Astrocyte of the spinal cord (primary cell): ENCODE results near the gene CSTB.

Source experiments
- DNase-seq: peaks from one replicate; pipeline ENCODE4 v3.0.0; 2011; ENCODE audit warnings: low read depth, low spot score
- H3K4me3 ChIP-seq: 2 replicates; pipeline ENCODE4 v1.5.1; 2011; ENCODE audit warnings: low read depth, mild to moderate bottlenecking, low read length, moderate library complexity
- in situ Hi-C: cut with HindIII; loops from 2 replicates; pipeline ENCODE4 v1.10.0; 2017; ENCODE audit warnings: low sequenced_read_pairs
- TF ChIP-seq, protein P1 (sequence below): IDR thresholded peaks from 2 replicates; pipeline ENCODE4 v1.5.1; 2012; ENCODE audit warnings: low read depth, mild to moderate bottlenecking, low read length, inconsistent platforms

Gene CSTB

DNA sequence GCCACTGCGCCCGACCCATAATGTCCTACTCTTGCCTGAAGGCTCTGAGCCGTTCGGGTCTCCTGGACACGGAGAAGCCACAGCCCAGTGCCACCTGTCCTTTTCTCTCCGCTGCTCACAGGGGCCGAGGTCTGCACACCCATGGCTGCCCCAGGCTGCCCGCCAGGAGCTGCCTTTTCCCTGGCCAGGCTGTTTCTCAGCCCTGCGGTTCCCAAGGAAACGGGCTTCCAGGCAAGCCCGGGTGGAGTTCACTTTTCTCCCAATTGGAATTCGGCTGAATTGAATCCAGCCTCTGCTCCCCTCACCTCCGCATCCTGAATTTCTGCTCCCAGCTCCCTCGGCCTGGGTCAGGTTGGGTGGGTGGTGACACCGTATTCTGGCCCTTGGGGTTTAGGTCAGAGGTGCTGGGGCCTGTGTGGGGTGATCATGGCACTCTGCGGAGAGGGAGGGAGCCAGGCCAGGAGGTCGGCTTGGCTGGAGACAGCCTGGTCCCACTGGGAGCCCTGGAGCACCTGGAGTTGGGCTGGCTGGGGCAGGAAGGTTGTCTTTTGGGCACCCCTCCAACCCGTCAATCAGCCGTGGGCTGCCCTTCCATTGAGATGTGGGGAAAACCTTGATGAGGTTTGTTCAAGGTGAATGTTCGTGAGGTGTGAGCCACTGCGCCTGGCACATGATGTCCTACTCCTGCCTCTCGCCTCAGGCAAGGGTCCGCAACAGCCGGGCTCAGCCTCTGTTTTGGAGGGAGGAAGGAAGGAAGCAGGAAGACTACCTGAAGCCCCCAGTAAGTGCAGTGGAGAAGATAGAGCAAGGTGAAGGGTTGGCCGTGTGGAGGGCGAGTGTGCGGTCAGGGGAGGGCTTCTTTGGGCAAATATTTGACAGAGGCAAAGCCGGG is 38.4 kb upstream of the CSTB start:
- in situ Hi-C loops = no loop called here
- no peak for DNase-seq
- TF ChIP-seq, protein P1, sequence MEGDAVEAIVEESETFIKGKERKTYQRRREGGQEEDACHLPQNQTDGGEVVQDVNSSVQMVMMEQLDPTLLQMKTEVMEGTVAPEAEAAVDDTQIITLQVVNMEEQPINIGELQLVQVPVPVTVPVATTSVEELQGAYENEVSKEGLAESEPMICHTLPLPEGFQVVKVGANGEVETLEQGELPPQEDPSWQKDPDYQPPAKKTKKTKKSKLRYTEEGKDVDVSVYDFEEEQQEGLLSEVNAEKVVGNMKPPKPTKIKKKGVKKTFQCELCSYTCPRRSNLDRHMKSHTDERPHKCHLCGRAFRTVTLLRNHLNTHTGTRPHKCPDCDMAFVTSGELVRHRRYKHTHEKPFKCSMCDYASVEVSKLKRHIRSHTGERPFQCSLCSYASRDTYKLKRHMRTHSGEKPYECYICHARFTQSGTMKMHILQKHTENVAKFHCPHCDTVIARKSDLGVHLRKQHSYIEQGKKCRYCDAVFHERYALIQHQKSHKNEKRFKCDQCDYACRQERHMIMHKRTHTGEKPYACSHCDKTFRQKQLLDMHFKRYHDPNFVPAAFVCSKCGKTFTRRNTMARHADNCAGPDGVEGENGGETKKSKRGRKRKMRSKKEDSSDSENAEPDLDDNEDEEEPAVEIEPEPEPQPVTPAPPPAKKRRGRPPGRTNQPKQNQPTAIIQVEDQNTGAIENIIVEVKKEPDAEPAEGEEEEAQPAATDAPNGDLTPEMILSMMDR = no peak

DNA sequence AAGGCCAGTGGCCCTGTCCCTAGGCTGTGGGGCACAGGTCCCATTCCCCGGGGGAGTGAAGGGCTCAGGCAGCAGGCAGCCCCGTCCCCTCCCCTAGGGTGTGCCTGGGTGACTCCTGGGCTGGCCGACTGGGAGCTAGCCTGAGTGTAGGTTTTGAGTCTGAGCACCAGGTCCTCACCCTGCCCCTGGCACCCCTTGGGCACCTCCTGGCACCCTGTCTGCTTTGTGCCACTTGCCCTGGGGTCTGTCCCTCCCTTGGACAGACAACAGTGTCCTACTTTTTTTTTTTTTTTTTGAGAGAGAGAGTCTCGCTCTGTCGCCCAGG is 37.5 kb upstream of the CSTB start:
- in situ Hi-C loops = no loop called here

More for the DNA sequence above, 38.4 kb upstream of the CSTB start:
- no peak overlapping the region for H3K4me3 ChIP-seq

GRCh38 chr21:43812957-43813655 is 37.0 kb upstream of the CSTB start:
- TF ChIP-seq, protein P1 = no peak
- no peak for DNase-seq
- no peak overlapping the region for H3K4me3 ChIP-seq
- in situ Hi-C loops = no loop called here

More for the DNA sequence above, 37.5 kb upstream of the CSTB start:
- H3K4me3 ChIP-seq = no peak overlapping the region
- TF ChIP-seq, protein P1 = no peak
- DNase-seq = no peak

DNA sequence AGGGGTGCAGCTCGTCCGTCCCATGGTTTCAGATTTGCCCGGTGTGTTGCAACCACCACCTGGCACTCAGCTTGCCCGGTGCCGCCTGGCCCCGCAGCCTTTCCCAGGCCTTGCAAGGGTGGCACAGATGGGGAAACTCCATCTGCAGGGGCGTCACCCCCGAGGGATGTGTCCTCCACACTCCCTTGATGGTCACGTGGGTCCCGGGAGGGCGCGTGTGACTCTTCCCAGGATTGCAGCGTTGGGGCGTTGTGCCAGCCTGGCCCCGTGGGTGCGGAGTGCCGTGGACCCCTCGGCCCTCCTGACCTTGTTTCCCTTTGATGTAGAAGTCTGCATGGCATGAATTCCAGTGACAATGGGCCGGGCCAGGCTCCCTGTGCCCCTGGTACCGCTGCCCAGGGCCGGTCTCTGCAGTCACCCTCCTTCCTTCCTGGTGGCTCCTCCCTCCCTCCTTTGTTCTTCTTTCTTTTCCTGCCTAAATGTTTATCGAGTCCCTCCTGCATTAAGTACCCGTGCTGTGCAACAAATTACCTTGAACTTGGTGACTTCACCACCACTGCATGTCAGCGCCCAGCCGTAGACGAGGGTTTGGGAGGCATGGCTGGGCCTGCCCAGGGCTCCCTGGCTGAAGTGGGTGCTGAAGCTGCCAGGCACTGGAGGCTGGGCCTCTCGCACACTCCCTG is 36.2 kb upstream of the CSTB start:
- no peak overlapping the region for H3K4me3 ChIP-seq
- in situ Hi-C loops = no loop called here
- DNase-seq = no peak
- TF ChIP-seq, protein P1 = no peak

DNA sequence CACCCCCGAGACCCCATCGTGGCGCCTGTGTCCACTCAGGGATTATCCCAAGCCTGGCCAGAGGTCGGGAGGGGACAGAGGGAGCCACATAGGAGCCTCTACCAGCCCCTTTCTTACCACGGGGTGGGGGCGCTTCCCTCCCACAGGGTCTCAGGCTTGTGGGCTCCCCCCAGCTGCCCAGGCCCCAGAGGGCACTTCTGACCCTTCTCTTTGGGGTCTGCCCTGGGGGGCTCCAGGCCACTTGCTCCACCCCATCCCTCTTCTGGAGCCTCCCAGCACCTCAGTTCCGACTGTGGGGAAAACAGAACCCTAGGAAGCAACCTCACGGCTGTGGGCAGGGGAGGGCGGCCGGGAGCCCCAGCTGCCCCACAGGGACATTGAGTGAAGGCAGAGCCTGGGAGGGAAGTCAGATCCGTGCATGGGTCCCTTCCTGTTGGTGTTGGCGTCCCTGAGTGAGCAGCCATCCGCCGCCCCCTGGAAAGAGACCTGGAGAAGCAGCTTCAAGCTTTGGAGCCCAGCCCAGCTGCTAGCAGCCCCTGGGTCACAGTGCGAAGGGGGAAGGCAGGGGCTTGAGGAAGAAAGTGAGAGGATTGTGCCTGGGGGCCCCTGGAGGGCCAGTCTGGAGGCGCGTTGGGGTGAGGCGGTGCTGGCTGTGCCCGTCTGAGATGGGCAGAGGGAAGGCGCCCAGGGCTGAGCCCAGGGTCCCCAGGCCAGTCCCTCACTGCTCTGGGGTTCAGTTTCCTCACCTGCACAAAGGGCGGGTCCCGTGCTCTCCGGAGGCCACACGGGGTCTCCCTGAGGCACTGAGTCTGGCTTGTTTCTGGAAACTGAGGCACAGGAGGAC is 35.4 kb upstream of the CSTB start:
- no peak for DNase-seq
- no peak overlapping the region for H3K4me3 ChIP-seq
- in situ Hi-C loops = no loop called here
- TF ChIP-seq, protein P1 = no peak
